OCI-LY7 (cell line): ENCODE data around the gene TMEM182. TPM values are rescaled to one million over a fixed set of nuclear protein-coding genes. Genes with fewer than 3 reads are reported as not detected.

Source experiments
- BruUV-seq: library from RNA; stranded (reverse); fragments of 400-500 nt; replicated peaks from 2 replicates; lab custom pipeline; 2021; lab: Mats Ljungman, UMichigan
- CTCF ChIA-PET: fragments of 300-600 bp; sonication (Branson Sonifier 250); formaldehyde crosslinking; loops from one replicate; lab custom pipeline; 2022; ENCODE audit warnings: antibody characterized with exemption; ENCODE audit not compliant: unreplicated experiment; lab: Charles Lee
- POLR2A ChIA-PET: fragments of 300-600 bp; sonication (Branson Sonifier 250); formaldehyde crosslinking; loops from one replicate; lab custom pipeline; 2022; ENCODE audit warnings: antibody characterized with exemption; lab: Charles Lee
- DNase-seq: peaks from one replicate; pipeline ENCODE4 v3.0.0-alpha.2; 2015; ENCODE audit warnings: low spot score
- H2AFZ ChIP-seq: fragments of 200-600 bp; sonication (generic), shearing (Covaris generic); 2 replicates; pipeline ENCODE4 v1.6.1; 2014; ENCODE audit warnings: mild to moderate bottlenecking, antibody characterized with exemption, low read length, moderate library complexity
- H3K27ac ChIP-seq: fragments of 200-600 bp; sonication (generic); 2 replicates; pipeline ENCODE4 v1.5.1; 2014; ENCODE audit warnings: mixed run types, low read depth, mild to moderate bottlenecking, moderate library complexity, low read length, inconsistent platforms; ENCODE audit not compliant: poor library complexity, severe bottlenecking
- H3K36me3 ChIP-seq: fragments of 200-600 bp; sonication (generic); 2 replicates; pipeline ENCODE4 v1.6.1; 2014; ENCODE audit warnings: mild to moderate bottlenecking, antibody characterized with exemption, low read length, moderate library complexity, mixed read lengths; ENCODE audit not compliant: insufficient read depth
- H3K4me1 ChIP-seq: fragments of 200-600 bp; sonication (generic); 2 replicates; pipeline ENCODE4 v1.5.1; 2014; ENCODE audit warnings: mild to moderate bottlenecking, low read length; ENCODE audit not compliant: insufficient read depth, poor library complexity, severe bottlenecking
- H3K4me2 ChIP-seq: fragments of 200-600 bp; sonication (generic); 2 replicates; pipeline ENCODE4 v1.6.1; 2014; ENCODE audit warnings: mild to moderate bottlenecking, low read length
- H3K4me3 ChIP-seq: fragments of 200-600 bp; sonication (generic); 2 replicates; pipeline ENCODE4 v1.5.1; 2014; ENCODE audit warnings: mild to moderate bottlenecking, low read depth, low read length; ENCODE audit not compliant: poor library complexity, severe bottlenecking
- H3K79me2 ChIP-seq: fragments of 200-600 bp; sonication (generic); 2 replicates; pipeline ENCODE4 v1.6.1; 2016; ENCODE audit warnings: low read depth, mild to moderate bottlenecking, low read length, moderate library complexity, mixed read lengths; ENCODE audit not compliant: insufficient read depth
- H3K9me2 ChIP-seq: fragments of 200-600 bp; sonication (generic); 2 replicates; pipeline ENCODE4 v1.6.1; 2016; ENCODE audit warnings: mild to moderate bottlenecking, low read length, mixed read lengths; ENCODE audit not compliant: insufficient read depth
- H3K9me3 ChIP-seq: fragments of 200-600 bp; sonication (generic); 2 replicates; pipeline ENCODE4 v1.6.1; 2014; ENCODE audit warnings: mild to moderate bottlenecking, mixed run types, low read length, mixed read lengths
- H4K20me1 ChIP-seq: fragments of 200-600 bp; sonication (generic); 2 replicates; pipeline ENCODE4 v1.6.1; 2014; ENCODE audit warnings: mild to moderate bottlenecking, antibody characterized with exemption, low read length, moderate library complexity, mixed read lengths; ENCODE audit not compliant: insufficient read depth
- CTCF ChIP-seq: fragments of 200-600 bp; sonication (generic); conservative IDR thresholded peaks from 2 replicates; pipeline ENCODE4 v1.5.1; 2014; ENCODE audit warnings: mild to moderate bottlenecking, antibody characterized with exemption, low read length, moderate library complexity, mixed read lengths
- EZH2phosphoT487 ChIP-seq: fragments of 200-600 bp; sonication (generic); IDR thresholded peaks from 2 replicates; pipeline ENCODE4 v1.6.1; 2018; ENCODE audit warnings: low read depth, borderline replicate concordance, mild to moderate bottlenecking, mixed run types, antibody characterized with exemption, low read length, moderate library complexity, mixed read lengths
- intact Hi-C: fragments of 100-400 bp; cut with micrococcal nuclease; formaldehyde crosslinking; loops from one replicate; pipeline ENCODE4 v1.10.0; 2022; ENCODE audit not compliant: unreplicated experiment
- total RNA-seq, 2 experiments: library from RNA; depleted of rRNA in 1 of 2; stranded (reverse); fragments of >200 nt in 1 of 2; shearing (Covaris generic) in 1 of 2; gene quantifications; 2 replicates each; pipeline ENCODE4 v1.2.3, GENCODE V29; 2014 to 2022

TMEM182 gene
- total RNA-seq, 2 experiments from 2014 or later = 2.1 to 3.2 TPM

GRCh38 chr2:102718387-102719316 lies 43.2 kb upstream of the TMEM182 start:
- H3K79me2 ChIP-seq = no peaks in the 10 kb centered on the region
- POLR2A ChIA-PET = no interaction called here
- no peak for DNase-seq
- H3K4me3 ChIP-seq = no peak overlapping the region
- CTCF ChIA-PET = no interaction called here
- no peak overlapping the region for H3K4me2 ChIP-seq
- intact Hi-C loops = no loop called here
- TF ChIP-seq EZH2phosphoT487 = no peak
- TF ChIP-seq CTCF = no peak
- H3K9me3 ChIP-seq = no peaks in the 10 kb centered on the region
- no TSS peak for BruUV-seq
- H3K27ac ChIP-seq = no peak overlapping the region
- H3K9me2 ChIP-seq = no peaks in the 10 kb centered on the region
- no peaks in the 10 kb centered on the region for H4K20me1 ChIP-seq
- no peak overlapping the region for H2AFZ ChIP-seq
- peaks cover 40% of the 10 kb centered on the region for H3K36me3 ChIP-seq
- H3K4me1 ChIP-seq = no peaks in the 10 kb centered on the region

GRCh38 chr2:102724016-102724490 lies 37.8 kb upstream of the TMEM182 start:
- CTCF ChIA-PET = no interaction called here

More at GRCh38 chr2:102724016-102724490, 37.8 kb upstream of the TMEM182 start:
- H3K4me3 ChIP-seq = no peak overlapping the region
- no peak overlapping the region for H3K4me2 ChIP-seq
- no TSS peak for BruUV-seq
- no peak overlapping the region for H2AFZ ChIP-seq
- no peaks in the 10 kb centered on the region for H3K9me3 ChIP-seq
- H4K20me1 ChIP-seq = no peaks in the 10 kb centered on the region
- no peaks in the 10 kb centered on the region for H3K9me2 ChIP-seq
- no peak for DNase-seq
- intact Hi-C loops = no loop called here
- POLR2A ChIA-PET = interaction anchor here (1.2 kb wide), 1 partner anchor 13 kb away, joined by 5 read pairs; a partner anchor contains a TSS
- TF ChIP-seq EZH2phosphoT487 = no peak
- TF ChIP-seq CTCF = no peak
- no peaks in the 10 kb centered on the region for H3K4me1 ChIP-seq
- no peak overlapping the region for H3K27ac ChIP-seq
- H3K79me2 ChIP-seq = no peaks in the 10 kb centered on the region
- peaks cover 53% of the 10 kb centered on the region for H3K36me3 ChIP-seq
